ENCODE measurements around the gene ZGPAT. TPM values are rescaled to one million over a fixed set of nuclear protein-coding genes. Genes with fewer than 3 reads are reported as not detected.

Gene ZGPAT
- total and polyA plus RNA-seq, 2 donors (not counting 3 experiments of a cell fraction or from before 2014, with no cell fraction given), result 23.1 to 29.3 TPM

GRCh38 chr20:63752411-63753101, 44.7 kb downstream of the ZGPAT start:
- POLR2A ChIA-PET, result no interaction called here
- Histone ChIP-seq H3K27me3 (ENCODE audit: control insufficient read depth in 2 of 2, insufficient read depth in 2 of 2, low read length in 2 of 2) (no peaks in the 10 kb centered on the region), H3K36me3 (ENCODE audit: control insufficient read depth in 2 of 2, extremely low read depth in 1 of 2, insufficient read depth in 2 of 2, low read length in 2 of 2) (no peaks in the 10 kb centered on the region), H3K4me2 (ENCODE audit: insufficient read depth, low read length) (no peak overlapping the region), H3K4me1 (ENCODE audit: control insufficient read depth, extremely low read depth, insufficient read depth, low read length) (no peaks in the 10 kb centered on the region), H3K9me1 (replicated peaks; ENCODE audit: control insufficient read depth, extremely low read depth, insufficient read depth, low read length) (no peaks in the 10 kb centered on the region), H3K27ac (ENCODE audit: insufficient read depth, low read depth, low read length) (no peak overlapping the region), H3K9ac (replicated peaks; ENCODE audit: extremely low read depth, insufficient read depth, low read length) (no peak overlapping the region), H4K20me1 (replicated peaks; ENCODE audit: control insufficient read depth, extremely low read depth, insufficient read depth, low read length) (no peaks in the 10 kb centered on the region), H3K9me3 (replicated peaks; ENCODE audit: control insufficient read depth, insufficient read depth, low read length) (no peaks in the 10 kb centered on the region), H2AFZ (ENCODE audit: low read depth, low read length) (no peak overlapping the region), H3K79me2 (ENCODE audit: control insufficient read depth, insufficient read depth, low read length) (no peaks in the 10 kb centered on the region), H3K4me3 (replicated peaks in 1 of 3; ENCODE audit: insufficient read depth in 1 of 3, low read depth in 1 of 3, low read length in 3 of 3) (no peak overlapping the region)
- no peak for FAIRE-seq
- BruUV-seq (replicated peaks), result no TSS peak
- no peak for TF ChIP-seq FOS (IDR thresholded peaks at IDR 0.05; ENCODE audit: borderline replicate concordance, insufficient read depth, low read length)
- TF ChIP-seq MYC (IDR thresholded peaks at IDR 0.05; ENCODE audit: low read depth, low read length), result no peak
- intact Hi-C loops (cut with micrococcal nuclease) (no loop called here), dilution Hi-C loops (cut with MboI; ENCODE audit: extremely low pct_ligation_motif_present, low sequenced_read_pairs) (no loop called here)
- no peak for DNase-seq (ENCODE audit: low read depth, low spot score)
- CTCF ChIA-PET, result no interaction called here

GRCh38 chr20:63753381-63753780, 45.5 kb downstream of the ZGPAT start:
- H3K27me3 ChIP-seq (ENCODE audit: control insufficient read depth in 2 of 2, insufficient read depth in 2 of 2, low read length in 2 of 2), result no peaks in the 10 kb centered on the region
- H3K9me1 ChIP-seq (replicated peaks; ENCODE audit: control insufficient read depth, extremely low read depth, insufficient read depth, low read length), result no peaks in the 10 kb centered on the region
- dilution Hi-C loops (cut with MboI; ENCODE audit: extremely low pct_ligation_motif_present, low sequenced_read_pairs), result no loop called here
- H3K4me2 ChIP-seq (ENCODE audit: insufficient read depth, low read length), result no peak overlapping the region
- H4K20me1 ChIP-seq (replicated peaks; ENCODE audit: control insufficient read depth, extremely low read depth, insufficient read depth, low read length), result no peaks in the 10 kb centered on the region
- H3K27ac ChIP-seq (ENCODE audit: insufficient read depth, low read depth, low read length), result no peak overlapping the region
- ChIA-PET CTCF (no interaction called here), POLR2A (no interaction called here)
- H3K79me2 ChIP-seq (ENCODE audit: control insufficient read depth, insufficient read depth, low read length), result no peaks in the 10 kb centered on the region
- no peak overlapping the region for H3K4me3 ChIP-seq (replicated peaks in 1 of 3; ENCODE audit: insufficient read depth in 1 of 3, low read depth in 1 of 3, low read length in 3 of 3)
- FAIRE-seq (no peak), DNase-seq (ENCODE audit: low read depth, low spot score) (no peak)
- H3K9me3 ChIP-seq (replicated peaks; ENCODE audit: control insufficient read depth, insufficient read depth, low read length), result no peaks in the 10 kb centered on the region
- no peak for TF ChIP-seq EZH2 (IDR thresholded peaks at IDR 0.05; ENCODE audit: borderline replicate concordance, low read depth, low read length, severe bottlenecking)
- TF ChIP-seq MYC (IDR thresholded peaks at IDR 0.05; ENCODE audit: low read depth, low read length), result no peak
- no TSS peak for BruUV-seq (replicated peaks)
- H3K36me3 ChIP-seq (ENCODE audit: control insufficient read depth in 2 of 2, extremely low read depth in 1 of 2, insufficient read depth in 2 of 2, low read length in 2 of 2), result no peaks in the 10 kb centered on the region
- no peaks in the 10 kb centered on the region for H3K4me1 ChIP-seq (ENCODE audit: control insufficient read depth, extremely low read depth, insufficient read depth, low read length)
- intact Hi-C loops (cut with micrococcal nuclease), result no loop called here
- no peak overlapping the region for H2AFZ ChIP-seq (ENCODE audit: low read depth, low read length)
- no peak overlapping the region for H3K9ac ChIP-seq (replicated peaks; ENCODE audit: extremely low read depth, insufficient read depth, low read length)
